ENCODE results near the gene SH3GL1.

GRCh38 chr19:4365341-4365740 is 35.0 kb downstream of the SH3GL1 start:
- TF ChIP-seq EZH2phosphoT487 (IDR thresholded peaks at IDR 0.05; ENCODE audit: low read depth, severe bottlenecking, unreplicated experiment): no peak
- TF ChIP-seq CTCF (IDR thresholded peaks at IDR 0.05; ENCODE audit: poor library complexity): no peak

Data from hepatocyte (in vitro differentiated cells).